Measurements from ENCODE around the gene SLC7A1. TPM values are rescaled to one million over a fixed set of nuclear protein-coding genes. Genes with fewer than 3 reads are reported as not detected.

SLC7A1 gene
- polyA plus RNA-seq, 1 experiment = 14.7 TPM

DNA sequence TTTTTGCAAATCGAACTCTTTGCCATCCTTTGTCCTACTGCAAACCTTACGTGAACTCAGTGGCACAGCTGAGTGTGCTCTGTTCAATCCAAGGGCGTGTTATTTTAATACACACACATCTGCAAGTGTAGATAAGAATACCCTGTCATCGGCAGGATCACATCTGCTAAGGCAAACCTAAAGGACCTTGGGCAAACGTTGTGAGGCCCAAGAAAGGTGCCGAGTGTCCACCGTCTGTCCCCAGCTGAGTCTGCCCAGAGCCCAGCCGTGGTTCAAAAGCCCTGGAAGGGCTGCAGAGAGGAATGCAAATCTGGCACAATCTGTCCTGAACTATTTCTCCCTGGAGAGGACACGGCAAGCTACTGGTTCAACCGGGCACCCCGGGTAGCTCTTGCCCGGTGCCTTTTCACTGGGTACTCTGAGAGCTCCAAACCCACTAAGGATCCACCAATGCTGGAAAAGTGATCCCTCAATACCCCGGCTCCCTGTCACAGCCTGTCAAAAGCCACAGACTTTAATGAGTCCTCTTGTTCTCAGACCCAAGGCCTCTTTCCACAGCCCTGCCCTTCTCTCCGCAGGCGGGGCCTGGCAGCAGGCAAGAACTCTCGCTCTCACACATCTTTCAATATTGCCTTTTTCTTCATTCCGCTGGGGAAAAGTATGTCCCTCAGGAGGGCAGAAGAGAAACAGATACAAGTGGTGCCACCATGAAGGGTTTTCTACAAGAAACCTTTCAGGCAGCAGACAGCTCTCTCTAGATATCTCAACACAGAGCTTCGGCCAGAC lies 17.0 kb downstream of the SLC7A1 start:
- H3K9me3 ChIP-seq (ENCODE audit: control insufficient read depth, insufficient read depth, low read length) = no peaks in the 10 kb centered on the region; the same call in 1 of the 2 replicates
- H3K27ac ChIP-seq (ENCODE audit: low read depth, low read length) = no peak overlapping the region
- POLR2A ChIA-PET = no interaction called here
- CTCF ChIA-PET = no interaction called here
- H3K27me3 ChIP-seq (ENCODE audit: control insufficient read depth, insufficient read depth, low read length) = no peaks in the 10 kb centered on the region
- DNase-seq (ENCODE audit: low read depth, low spot score) = no peak
- no peak overlapping the region for H3K4me3 ChIP-seq (ENCODE audit: low read depth, low read length)
- TF ChIP-seq, protein P1, sequence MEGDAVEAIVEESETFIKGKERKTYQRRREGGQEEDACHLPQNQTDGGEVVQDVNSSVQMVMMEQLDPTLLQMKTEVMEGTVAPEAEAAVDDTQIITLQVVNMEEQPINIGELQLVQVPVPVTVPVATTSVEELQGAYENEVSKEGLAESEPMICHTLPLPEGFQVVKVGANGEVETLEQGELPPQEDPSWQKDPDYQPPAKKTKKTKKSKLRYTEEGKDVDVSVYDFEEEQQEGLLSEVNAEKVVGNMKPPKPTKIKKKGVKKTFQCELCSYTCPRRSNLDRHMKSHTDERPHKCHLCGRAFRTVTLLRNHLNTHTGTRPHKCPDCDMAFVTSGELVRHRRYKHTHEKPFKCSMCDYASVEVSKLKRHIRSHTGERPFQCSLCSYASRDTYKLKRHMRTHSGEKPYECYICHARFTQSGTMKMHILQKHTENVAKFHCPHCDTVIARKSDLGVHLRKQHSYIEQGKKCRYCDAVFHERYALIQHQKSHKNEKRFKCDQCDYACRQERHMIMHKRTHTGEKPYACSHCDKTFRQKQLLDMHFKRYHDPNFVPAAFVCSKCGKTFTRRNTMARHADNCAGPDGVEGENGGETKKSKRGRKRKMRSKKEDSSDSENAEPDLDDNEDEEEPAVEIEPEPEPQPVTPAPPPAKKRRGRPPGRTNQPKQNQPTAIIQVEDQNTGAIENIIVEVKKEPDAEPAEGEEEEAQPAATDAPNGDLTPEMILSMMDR (IDR thresholded peaks at IDR 0.05; ENCODE audit: low read depth, low read length) = no peak

DNA sequence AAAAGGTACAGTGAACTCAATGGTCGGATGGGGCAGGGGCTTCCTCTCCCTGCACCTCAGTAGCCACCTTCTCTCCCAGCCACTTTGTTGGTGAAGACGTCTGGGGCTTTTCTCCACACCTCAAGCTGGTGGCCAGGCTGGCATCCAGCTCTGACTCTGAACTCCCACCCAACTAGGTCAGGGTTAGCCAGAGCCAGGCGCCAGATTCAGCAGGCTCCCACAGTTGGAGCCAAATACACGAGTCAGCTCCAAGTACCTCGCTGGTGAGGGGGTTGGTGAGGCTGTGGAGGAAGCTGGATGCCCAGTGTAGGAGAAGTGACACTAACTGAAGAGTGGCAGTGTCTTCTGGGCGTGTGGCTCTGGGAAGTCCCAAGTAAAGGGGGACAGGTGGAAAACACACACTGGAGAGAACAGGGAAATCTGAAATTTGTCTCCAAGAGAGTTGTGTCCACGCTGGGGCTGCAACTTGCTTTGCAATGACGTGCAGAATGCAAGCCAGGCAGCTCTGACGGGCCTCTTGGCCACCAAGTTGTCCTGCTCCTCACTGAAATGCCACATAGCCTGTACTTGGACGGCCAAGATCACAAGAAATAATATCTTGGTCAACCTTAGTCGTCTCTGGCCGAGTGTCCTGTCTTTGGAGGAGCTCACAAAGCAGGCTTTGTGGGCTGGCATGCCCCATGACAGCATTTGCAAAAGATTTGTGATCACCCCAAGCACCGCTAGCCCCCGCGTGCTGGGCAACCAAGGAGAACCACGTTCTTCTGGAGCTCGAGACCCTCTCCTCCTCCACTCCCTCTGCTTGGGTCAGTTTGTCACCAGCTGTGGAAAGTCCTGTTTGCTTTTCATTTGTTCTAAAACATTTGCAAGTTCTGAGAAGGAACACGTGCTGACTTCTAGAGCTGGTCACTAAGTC lies 18.1 kb downstream of the SLC7A1 start:
- DNase-seq (ENCODE audit: low read depth, low spot score) = no peak
- Histone ChIP-seq H3K4me3 (ENCODE audit: low read depth, low read length) (no peak overlapping the region), H3K9me3 (ENCODE audit: control insufficient read depth, insufficient read depth, low read length) (no peaks in the 10 kb centered on the region; the same call in 1 of the 2 replicates), H3K27ac (ENCODE audit: low read depth, low read length) (no peak overlapping the region), H3K27me3 (ENCODE audit: control insufficient read depth, insufficient read depth, low read length) (no peaks in the 10 kb centered on the region)
- ChIA-PET POLR2A (no interaction called here), CTCF (no interaction called here)
- TF ChIP-seq, protein P1 (IDR thresholded peaks at IDR 0.05; ENCODE audit: low read depth, low read length) = no peak

GRCh38 chr13:29576581-29576980 lies 18.9 kb downstream of the SLC7A1 start:
- ChIA-PET POLR2A (no interaction called here), CTCF (interaction anchor here (4.4 kb wide), 1 partner anchor 68 kb away, joined by 13 read pairs; no protein-coding TSS in a partner anchor)
- no peak for DNase-seq (ENCODE audit: low read depth, low spot score)
- Histone ChIP-seq H3K27me3 (ENCODE audit: control insufficient read depth, insufficient read depth, low read length) (no peaks in the 10 kb centered on the region), H3K4me3 (ENCODE audit: low read depth, low read length) (no peak overlapping the region), H3K27ac (ENCODE audit: low read depth, low read length) (no peak overlapping the region), H3K9me3 (ENCODE audit: control insufficient read depth, insufficient read depth, low read length) (no peaks in the 10 kb centered on the region; the same call in 1 of the 2 replicates)
- TF ChIP-seq, protein P1 (IDR thresholded peaks at IDR 0.05; ENCODE audit: low read depth, low read length) = no peak

GRCh38 chr13:29575098-29575497 lies 20.4 kb downstream of the SLC7A1 start:
- DNase-seq (ENCODE audit: low read depth, low spot score) = no peak
- ChIA-PET POLR2A (interaction anchor here (0.6 kb wide), 1 partner anchor 259 kb away, joined by 3 read pairs; no protein-coding TSS in a partner anchor), CTCF (interaction anchor here (2.8 to 4.4 kb wide), 2 partner anchors 10 to 66 kb away, joined by 10 to 13 read pairs; no protein-coding TSS in a partner anchor)
- Histone ChIP-seq H3K4me3 (ENCODE audit: low read depth, low read length) (no peak overlapping the region), H3K27me3 (ENCODE audit: control insufficient read depth, insufficient read depth, low read length) (no peaks in the 10 kb centered on the region), H3K27ac (ENCODE audit: low read depth, low read length) (no peak overlapping the region), H3K9me3 (ENCODE audit: control insufficient read depth, insufficient read depth, low read length) (no peaks in the 10 kb centered on the region; the same call in 1 of the 2 replicates)
- TF ChIP-seq, protein P1 (IDR thresholded peaks at IDR 0.05; ENCODE audit: low read depth, low read length) = no peak

Data from AG04450 (cell line).